Caco-2 (cell line): Measurements from ENCODE around the gene BLOC1S2. TPM values are rescaled to one million over a fixed set of nuclear protein-coding genes. Genes with fewer than 3 reads are reported as not detected.
"Not testable (repeated sequence)": the region's sequence is repeated elsewhere in the genome, so short reads cannot be mapped to it uniquely, and the experiment has no call there.

ENCODE experiments used
- BruUV-seq: library from RNA; stranded (reverse); fragments of 400-500 nt; replicated peaks from 2 replicates; lab custom pipeline; 2021; lab: Mats Ljungman, UMichigan
- CTCF ChIA-PET: fragments of 300-600 bp; sonication (Branson Sonifier 250); formaldehyde crosslinking; loops from one replicate; lab custom pipeline; 2022; ENCODE audit warnings: antibody characterized with exemption; lab: Charles Lee
- POLR2A ChIA-PET: fragments of 300-600 bp; sonication (Branson Sonifier 250); formaldehyde crosslinking; loops from one replicate; lab custom pipeline; 2022; ENCODE audit warnings: antibody characterized with exemption; lab: Charles Lee
- DNase-seq, 2 experiments: peaks; one replicate each; pipeline versions ENCODE4 v3.0.0 to v3.0.0-alpha.2; 2020 to 2022
- H3K27me3 ChIP-seq: replicated peaks from 2 replicates; pipeline ENCODE4 v1.6.0; 2011; ENCODE audit warnings: low read length; ENCODE audit not compliant: control insufficient read depth, insufficient read depth
- H3K36me3 ChIP-seq: 2 replicates; pipeline ENCODE4 v1.5.1; 2011; ENCODE audit warnings: low read length; ENCODE audit not compliant: control insufficient read depth, insufficient read depth
- H3K4me1 ChIP-seq: fragments of 250-450 bp; sonication (Bioruptor Pico); 2 replicates; pipeline ENCODE4 v1.5.1; 2020; ENCODE audit warnings: mild to moderate bottlenecking
- H3K4me3 ChIP-seq: 2 replicates; pipeline ENCODE4 v1.5.1; 2011; ENCODE audit warnings: low read depth, mild to moderate bottlenecking, control low read depth, low read length
- H3K9me3 ChIP-seq: fragments of 250-450 bp; sonication (Bioruptor Pico); 2 replicates; pipeline ENCODE4 v1.5.1; 2020; ENCODE audit warnings: mild to moderate bottlenecking, moderate library complexity
- H3K27ac Mint-ChIP-seq: one replicate; pipeline ENCODE4 v1.8.0; 2022; ENCODE audit warnings: mixed read lengths; ENCODE audit not compliant: unreplicated experiment
- H3K27me3 Mint-ChIP-seq: one replicate; pipeline ENCODE4 v1.8.0; 2022; ENCODE audit warnings: mixed read lengths; ENCODE audit not compliant: insufficient read depth, unreplicated experiment
- H3K36me3 Mint-ChIP-seq: one replicate; pipeline ENCODE4 v1.8.0; 2022; ENCODE audit warnings: mild to moderate bottlenecking, mixed read lengths; ENCODE audit not compliant: insufficient read depth, unreplicated experiment
- H3K4me1 Mint-ChIP-seq: one replicate; pipeline ENCODE4 v1.8.0; 2022; ENCODE audit warnings: low read depth, mixed read lengths; ENCODE audit not compliant: unreplicated experiment
- H3K4me3 Mint-ChIP-seq: one replicate; pipeline ENCODE4 v1.8.0; 2022; ENCODE audit warnings: mild to moderate bottlenecking, moderate library complexity, mixed read lengths; ENCODE audit not compliant: unreplicated experiment
- H3K9me3 Mint-ChIP-seq: one replicate; pipeline ENCODE4 v1.8.0; 2022; ENCODE audit warnings: mixed read lengths; ENCODE audit not compliant: unreplicated experiment
- CTCF ChIP-seq, 2 experiments: fragments of 200-600 bp in 1 of 2; IDR thresholded peaks; 1 replicate in 1 of 2; 2 replicates in 1 of 2; pipeline versions ENCODE4 v1.5.1 to v1.8.0; 2011 to 2022; ENCODE audit warnings: antibody characterized with exemption in 1 of 2, control low read depth in 1 of 2, inconsistent platforms in 1 of 2, low read depth in 1 of 2, low read length in 1 of 2, mild to moderate bottlenecking in 1 of 2, moderate library complexity in 1 of 2; ENCODE audit not compliant: insufficient read depth in 1 of 2, severe bottlenecking in 1 of 2, unreplicated experiment in 1 of 2
- intact Hi-C: fragments of 100-400 bp; cut with micrococcal nuclease; formaldehyde crosslinking; loops from one replicate; pipeline ENCODE4 v1.10.0; 2022; ENCODE audit not compliant: unreplicated experiment
- total RNA-seq: library from RNA; stranded (reverse); gene quantifications from 2 replicates; pipeline ENCODE4 v1.2.3, GENCODE V29; 2022

BLOC1S2 gene
- total RNA-seq, 1 experiment from 2014 or later = 51.9 TPM

GRCh38 chr10:100289641-100290040 lies 3.2 kb upstream of the BLOC1S2 start:
- Histone ChIP-seq H3K27me3 (no peaks in the 10 kb centered on the region), H3K4me1 (peaks cover 9% of the 10 kb centered on the region)

GRCh38 chr10:100288196-100288595 lies 1.7 kb upstream of the BLOC1S2 start:
- intact Hi-C loops = no loop called here
- DNase-seq = no peak
- Mint-ChIP-seq H3K36me3 (peaks cover 20% of the 10 kb centered on the region), H3K27me3 (no peaks in the 10 kb centered on the region), H3K27ac (no peak overlapping the region), H3K9me3 (no peaks in the 10 kb centered on the region), H3K4me1 (peaks cover 22% of the 10 kb centered on the region), H3K4me3 (peak overlapping the region; percentile 1)
- Histone ChIP-seq H3K4me1 (peaks cover 9% of the 10 kb centered on the region), H3K36me3 (no peaks in the 10 kb centered on the region), H3K4me3 (no peak overlapping the region), H3K27me3 (no peaks in the 10 kb centered on the region), H3K9me3 (no peaks in the 10 kb centered on the region)
- no TSS peak for BruUV-seq
- TF ChIP-seq CTCF (IDR thresholded peaks at IDR 0.05; ENCODE audit: insufficient read depth in 1 of 2, low read depth in 1 of 2, low read length in 1 of 2, severe bottlenecking in 1 of 2, unreplicated experiment in 1 of 2) = no peak
- POLR2A ChIA-PET = no interaction called here
- CTCF ChIA-PET = no interaction called here

More at GRCh38 chr10:100289641-100290040, 3.2 kb upstream of the BLOC1S2 start:
- Mint-ChIP-seq H3K9me3 (no peaks in the 10 kb centered on the region), H3K4me1 (peaks cover 22% of the 10 kb centered on the region), H3K4me3 (no peak overlapping the region), H3K27me3 (no peaks in the 10 kb centered on the region), H3K27ac (no peak overlapping the region), H3K36me3 (peaks cover 20% of the 10 kb centered on the region)
- CTCF ChIA-PET = no interaction called here
- Histone ChIP-seq H3K4me3 (no peak overlapping the region), H3K36me3 (no peaks in the 10 kb centered on the region), H3K9me3 (no peaks in the 10 kb centered on the region)
- no peak for TF ChIP-seq CTCF (IDR thresholded peaks at IDR 0.05; ENCODE audit: insufficient read depth in 1 of 2, low read depth in 1 of 2, low read length in 1 of 2, severe bottlenecking in 1 of 2, unreplicated experiment in 1 of 2)
- DNase-seq = no peak
- POLR2A ChIA-PET = no interaction called here
- BruUV-seq = no TSS peak
- intact Hi-C loops = no loop called here

GRCh38 chr10:100287756-100288155 lies 1.3 kb upstream of the BLOC1S2 start:
- no peaks in the 10 kb centered on the region for H3K36me3 ChIP-seq
- POLR2A ChIA-PET = no interaction called here
- no peak for DNase-seq
- H3K4me1 ChIP-seq = peaks cover 9% of the 10 kb centered on the region
- no peaks in the 10 kb centered on the region for H3K9me3 ChIP-seq
- peaks cover 22% of the 10 kb centered on the region for H3K4me1 Mint-ChIP-seq
- H3K4me3 ChIP-seq = no peak overlapping the region
- H3K27me3 ChIP-seq = no peaks in the 10 kb centered on the region
- H3K36me3 Mint-ChIP-seq = peaks cover 20% of the 10 kb centered on the region
- peak overlapping the region; percentile 1 for H3K4me3 Mint-ChIP-seq
- intact Hi-C loops = loop anchor here (2.0 kb wide), 1 partner anchor 13 kb away; no protein-coding TSS in a partner anchor
- no peaks in the 10 kb centered on the region for H3K9me3 Mint-ChIP-seq
- no peaks in the 10 kb centered on the region for H3K27me3 Mint-ChIP-seq
- CTCF ChIA-PET = no interaction called here
- peak overlapping the region; percentile 94 for H3K27ac Mint-ChIP-seq
- BruUV-seq = no TSS peak
- no peak for TF ChIP-seq CTCF (IDR thresholded peaks at IDR 0.05; ENCODE audit: insufficient read depth in 1 of 2, low read depth in 1 of 2, low read length in 1 of 2, severe bottlenecking in 1 of 2, unreplicated experiment in 1 of 2)

- DNase-seq, intact Hi-C loops, H3K4me1 ChIP-seq, H3K36me3 ChIP-seq, H3K27me3 ChIP-seq, POLR2A ChIA-PET, BruUV-seq, H3K27me3 Mint-ChIP-seq, H3K9me3 Mint-ChIP-seq, H3K9me3 ChIP-seq: not testable (repeated sequence)
- peak overlapping the region; percentile 94 for H3K27ac Mint-ChIP-seq
- CTCF ChIA-PET = interaction anchor here (1.0 kb wide), 1 partner anchor 440 kb away, joined by 3 read pairs; no protein-coding TSS in a partner anchor
- peaks cover 28% of the 10 kb centered on the region for H3K36me3 Mint-ChIP-seq
- H3K4me3 ChIP-seq = peak overlapping the region; percentile 97
- H3K4me1 Mint-ChIP-seq = peaks cover 15% of the 10 kb centered on the region
- peak overlapping the region; percentile 99 for H3K4me3 Mint-ChIP-seq
These were observed 1.2 kb downstream of the BLOC1S2 start for GRCh38 chr10:100285326-100285725.
